ENCODE results near the gene AUTS2. TPM values are rescaled to one million over a fixed set of nuclear protein-coding genes. Genes with fewer than 3 reads are reported as not detected.

Gene AUTS2
- total RNA-seq, 5 donors from 2014 or later (not counting 1 experiment from before 2014, with no cell fraction given), result 10.6 to 66.2 (median 37.6) TPM

- ChIA-PET CTCF (no interaction called here), POLR2A (no interaction called here)
- WGBS (ENCODE audit: insufficient coverage), result 67% methylated on average over 1 of the region's 2 CpGs
- Mint-ChIP-seq H3K4me1 (peaks cover 5 to 13% (median 5%) of the 10 kb centered on the region in 3 donors), H3K4me3 (no peak overlapping the region), H3K27ac (no peak overlapping the region), H3K27me3 (peaks cover 33 to 47% of the 10 kb centered on the region in 2 donors), H3K36me3 (no peaks in the 10 kb centered on the region), H3K9me3 (peaks cover 11 to 13% (median 11%) of the 10 kb centered on the region in 3 donors)
- ATAC-seq (replicated peaks in 1 of 4) (no peak), DNase-seq (no peak)
- H3K36me3 ChIP-seq (ENCODE audit: control insufficient read depth in 2 of 2, extremely low read depth in 1 of 2, insufficient read depth in 1 of 2, low read length in 1 of 2), result no peaks in the 10 kb centered on the region
- no peak overlapping the region for H3K27ac ChIP-seq (ENCODE audit: low read length)
- peaks cover 0 to 18% of the 10 kb centered on the region in 2 experiments for H3K27me3 ChIP-seq (replicated peaks in 1 of 2; ENCODE audit: control insufficient read depth in 2 of 2, extremely low read depth in 1 of 2, insufficient read depth in 2 of 2, low read length in 1 of 2)
- H3K9me3 ChIP-seq, result no peaks in the 10 kb centered on the region
- peaks cover 0 to 12% of the 10 kb centered on the region in 2 experiments for H3K4me1 ChIP-seq (ENCODE audit: control insufficient read depth in 1 of 2, extremely low read depth in 1 of 2, insufficient read depth in 2 of 2, low read length in 2 of 2)
- H3K4me3 ChIP-seq (ENCODE audit: control insufficient read depth in 1 of 2, extremely low read depth in 1 of 2, low read length in 1 of 2), result no peak overlapping the region
Observed at GRCh38 chr7:70598976-70599375, 1000.7 kb downstream of the AUTS2 start.

- peaks cover 11 to 13% (median 11%) of the 10 kb centered on the region in 3 donors for H3K9me3 Mint-ChIP-seq
- H3K27ac Mint-ChIP-seq, result no peak overlapping the region
- peaks cover 5 to 13% (median 5%) of the 10 kb centered on the region in 3 donors for H3K4me1 Mint-ChIP-seq
- ATAC-seq (replicated peaks in 1 of 4) (no peak), DNase-seq (no peak)
- no peak overlapping the region for H3K27ac ChIP-seq (ENCODE audit: low read length)
- CTCF ChIA-PET, result no interaction called here
- POLR2A ChIA-PET, result no interaction called here
- WGBS (ENCODE audit: insufficient coverage), result 100% methylated on average over 2 of the region's 5 CpGs
- no peaks in the 10 kb centered on the region for H3K36me3 Mint-ChIP-seq
- no peak overlapping the region for H3K4me3 Mint-ChIP-seq
- no peak overlapping the region for H3K4me3 ChIP-seq (ENCODE audit: control insufficient read depth in 1 of 2, extremely low read depth in 1 of 2, low read length in 1 of 2)
- no peaks in the 10 kb centered on the region for H3K9me3 ChIP-seq
- H3K36me3 ChIP-seq (ENCODE audit: control insufficient read depth in 2 of 2, extremely low read depth in 1 of 2, insufficient read depth in 1 of 2, low read length in 1 of 2), result no peaks in the 10 kb centered on the region
- H3K4me1 ChIP-seq (ENCODE audit: control insufficient read depth in 1 of 2, extremely low read depth in 1 of 2, insufficient read depth in 2 of 2, low read length in 2 of 2), result peaks cover 0 to 12% of the 10 kb centered on the region in 2 experiments
- peaks cover 29 to 43% of the 10 kb centered on the region in 2 donors for H3K27me3 Mint-ChIP-seq
- peaks cover 0 to 15% of the 10 kb centered on the region in 2 experiments for H3K27me3 ChIP-seq (replicated peaks in 1 of 2; ENCODE audit: control insufficient read depth in 2 of 2, extremely low read depth in 1 of 2, insufficient read depth in 2 of 2, low read length in 1 of 2)
Observed at GRCh38 chr7:70599446-70600190, 1001.3 kb downstream of the AUTS2 start.

- ChIA-PET POLR2A (no interaction called here), CTCF (no interaction called here)
- ATAC-seq (replicated peaks in 1 of 4) (no peak), DNase-seq (no peak)
- no CpG with 5 or more reads among the region's 1 CpG for WGBS (ENCODE audit: insufficient coverage)
- Histone ChIP-seq H3K36me3 (ENCODE audit: control insufficient read depth in 2 of 2, extremely low read depth in 1 of 2, insufficient read depth in 1 of 2, low read length in 1 of 2) (no peaks in the 10 kb centered on the region), H3K9me3 (no peaks in the 10 kb centered on the region), H3K27me3 (replicated peaks in 1 of 2; ENCODE audit: control insufficient read depth in 2 of 2, extremely low read depth in 1 of 2, insufficient read depth in 2 of 2, low read length in 1 of 2) (peaks cover 0 to 5% of the 10 kb centered on the region in 2 experiments), H3K4me1 (ENCODE audit: control insufficient read depth in 1 of 2, extremely low read depth in 1 of 2, insufficient read depth in 2 of 2, low read length in 2 of 2) (peaks cover 0 to 5% of the 10 kb centered on the region in 2 experiments), H3K4me3 (ENCODE audit: control insufficient read depth in 1 of 2, extremely low read depth in 1 of 2, low read length in 1 of 2) (no peak overlapping the region), H3K27ac (ENCODE audit: low read length) (no peak overlapping the region)
- Mint-ChIP-seq H3K27me3 (peaks cover 23 to 38% of the 10 kb centered on the region in 2 donors), H3K4me3 (no peak overlapping the region), H3K36me3 (no peaks in the 10 kb centered on the region), H3K9me3 (peaks cover 11 to 15% (median 13%) of the 10 kb centered on the region in 3 donors), H3K4me1 (peaks cover 0 to 9% (median 3%) of the 10 kb centered on the region in 3 donors), H3K27ac (no peak overlapping the region)
Observed at GRCh38 chr7:70600993-70601392, 1002.7 kb downstream of the AUTS2 start.

GRCh38 chr7:70602117-70602516, 1003.8 kb downstream of the AUTS2 start:
- Histone ChIP-seq H3K27me3 (replicated peaks in 1 of 2; ENCODE audit: control insufficient read depth in 2 of 2, extremely low read depth in 1 of 2, insufficient read depth in 2 of 2, low read length in 1 of 2) (no peaks in the 10 kb centered on the region), H3K36me3 (ENCODE audit: control insufficient read depth in 2 of 2, extremely low read depth in 1 of 2, insufficient read depth in 1 of 2, low read length in 1 of 2) (no peaks in the 10 kb centered on the region), H3K4me3 (ENCODE audit: control insufficient read depth in 1 of 2, extremely low read depth in 1 of 2, low read length in 1 of 2) (no peak overlapping the region), H3K9me3 (no peaks in the 10 kb centered on the region), H3K4me1 (ENCODE audit: control insufficient read depth in 1 of 2, extremely low read depth in 1 of 2, insufficient read depth in 2 of 2, low read length in 2 of 2) (no peaks in the 10 kb centered on the region), H3K27ac (ENCODE audit: low read length) (no peak overlapping the region)
- DNase-seq (no peak), ATAC-seq (replicated peaks in 1 of 4) (no peak)
- Mint-ChIP-seq H3K27me3 (peaks cover 16 to 31% of the 10 kb centered on the region in 2 donors), H3K9me3 (peaks cover 11 to 15% (median 13%) of the 10 kb centered on the region in 3 donors), H3K36me3 (no peaks in the 10 kb centered on the region), H3K4me3 (no peak overlapping the region), H3K4me1 (peaks cover 0 to 2% (median 0%) of the 10 kb centered on the region in 3 donors), H3K27ac (no peak overlapping the region)
- ChIA-PET CTCF (no interaction called here), POLR2A (no interaction called here)
- 40% methylated on average over 1 of the region's 4 CpGs for WGBS (ENCODE audit: insufficient coverage)

- ChIA-PET CTCF (no interaction called here), POLR2A (no interaction called here)
- no peak overlapping the region for H3K4me3 ChIP-seq (ENCODE audit: control insufficient read depth in 1 of 2, extremely low read depth in 1 of 2, low read length in 1 of 2)
- WGBS (ENCODE audit: insufficient coverage), result 67% methylated on average over 4 of the region's 7 CpGs
- no peaks in the 10 kb centered on the region for H3K4me1 ChIP-seq (ENCODE audit: control insufficient read depth in 1 of 2, extremely low read depth in 1 of 2, insufficient read depth in 2 of 2, low read length in 2 of 2)
- no peak for ATAC-seq (replicated peaks in 1 of 4)
- no peak overlapping the region for H3K27ac ChIP-seq (ENCODE audit: low read length)
- Mint-ChIP-seq H3K36me3 (no peaks in the 10 kb centered on the region), H3K27ac (no peak overlapping the region), H3K27me3 (no peaks in the 10 kb centered on the region), H3K9me3 (peaks cover 0 to 4% (median 0%) of the 10 kb centered on the region in 3 donors), H3K4me3 (no peak overlapping the region), H3K4me1 (no peaks in the 10 kb centered on the region)
- no peak for DNase-seq
- H3K36me3 ChIP-seq (ENCODE audit: control insufficient read depth in 2 of 2, extremely low read depth in 1 of 2, insufficient read depth in 1 of 2, low read length in 1 of 2), result no peaks in the 10 kb centered on the region
- H3K9me3 ChIP-seq, result no peaks in the 10 kb centered on the region
- H3K27me3 ChIP-seq (replicated peaks in 1 of 2; ENCODE audit: control insufficient read depth in 2 of 2, extremely low read depth in 1 of 2, insufficient read depth in 2 of 2, low read length in 1 of 2), result no peaks in the 10 kb centered on the region
Observed at GRCh38 chr7:70607281-70607680, 1009.0 kb downstream of the AUTS2 start.

DNA sequence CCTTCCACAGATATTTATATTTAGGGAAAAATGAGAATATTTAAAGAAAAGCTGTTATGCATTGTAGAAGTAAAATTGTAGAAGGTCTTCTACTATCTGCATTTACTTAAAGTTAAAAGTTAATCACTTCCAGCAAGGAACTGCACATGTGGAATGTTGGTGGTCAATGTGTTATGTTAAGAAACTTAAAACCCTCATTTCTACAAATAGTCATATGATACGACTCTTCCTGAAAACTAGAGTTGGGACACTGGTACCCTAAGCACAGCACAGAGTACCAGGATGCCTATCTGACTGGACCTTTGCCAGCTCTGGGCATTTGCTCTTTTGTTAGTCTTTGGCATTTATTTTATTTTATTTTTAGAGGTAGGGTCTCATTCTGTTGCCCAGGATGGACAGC, 1009.5 kb downstream of the AUTS2 start:
- H3K4me1 ChIP-seq (ENCODE audit: control insufficient read depth in 1 of 2, extremely low read depth in 1 of 2, insufficient read depth in 2 of 2, low read length in 2 of 2), result no peaks in the 10 kb centered on the region
- H3K36me3 Mint-ChIP-seq, result no peaks in the 10 kb centered on the region
- no peak overlapping the region for H3K27ac Mint-ChIP-seq
- no peak for DNase-seq
- H3K4me1 Mint-ChIP-seq, result no peaks in the 10 kb centered on the region
- no peak overlapping the region for H3K27ac ChIP-seq (ENCODE audit: low read length)
- H3K9me3 ChIP-seq, result no peaks in the 10 kb centered on the region
- ATAC-seq (replicated peaks in 1 of 4), result no peak
- H3K4me3 ChIP-seq (ENCODE audit: control insufficient read depth in 1 of 2, extremely low read depth in 1 of 2, low read length in 1 of 2), result no peak overlapping the region
- H3K9me3 Mint-ChIP-seq, result peaks cover 0 to 4% (median 0%) of the 10 kb centered on the region in 3 donors
- no peak overlapping the region for H3K4me3 Mint-ChIP-seq
- H3K27me3 ChIP-seq (replicated peaks in 1 of 2; ENCODE audit: control insufficient read depth in 2 of 2, extremely low read depth in 1 of 2, insufficient read depth in 2 of 2, low read length in 1 of 2), result no peaks in the 10 kb centered on the region
- no peaks in the 10 kb centered on the region for H3K36me3 ChIP-seq (ENCODE audit: control insufficient read depth in 2 of 2, extremely low read depth in 1 of 2, insufficient read depth in 1 of 2, low read length in 1 of 2)
- no CpG with 5 or more reads among the region's 1 CpG for WGBS (ENCODE audit: insufficient coverage)
- H3K27me3 Mint-ChIP-seq, result no peaks in the 10 kb centered on the region
- POLR2A ChIA-PET, result no interaction called here
- CTCF ChIA-PET, result no interaction called here

Measured in T-cell (primary cell).